ENCODE data around the gene HPSE2. TPM values are rescaled to one million over a fixed set of nuclear protein-coding genes. Genes with fewer than 3 reads are reported as not detected.

Gene HPSE2
- total RNA-seq, 2 experiments from 2014 or later: not detected

GRCh38 chr10:98430427-98430826, 805.2 kb downstream of the HPSE2 start:
- DNase-seq (no peak), ATAC-seq (no peak)
- Mint-ChIP-seq H3K27me3 (no peaks in the 10 kb centered on the region), H3K4me3 (no peak overlapping the region), H3K36me3 (ENCODE audit: low read depth) (peaks cover 44% of the 10 kb centered on the region), H3K27ac (no peak overlapping the region), H3K9me3 (no peaks in the 10 kb centered on the region), H3K4me1 (ENCODE audit: low read depth) (no peaks in the 10 kb centered on the region)
- no peak for TF ChIP-seq CTCF (IDR thresholded peaks at IDR 0.05)
- POLR2A ChIA-PET: no interaction called here
- intact Hi-C loops (cut with micrococcal nuclease): no loop called here
- CTCF ChIA-PET: no interaction called here

GRCh38 chr10:98429320-98430072, 806.2 kb downstream of the HPSE2 start:
- ChIA-PET CTCF (no interaction called here), POLR2A (no interaction called here)
- H3K27ac Mint-ChIP-seq: no peak overlapping the region
- no peak overlapping the region for H3K4me3 Mint-ChIP-seq
- H3K9me3 Mint-ChIP-seq: no peaks in the 10 kb centered on the region
- H3K27me3 Mint-ChIP-seq: no peaks in the 10 kb centered on the region
- H3K36me3 Mint-ChIP-seq (ENCODE audit: low read depth): peaks cover 35% of the 10 kb centered on the region
- no peaks in the 10 kb centered on the region for H3K4me1 Mint-ChIP-seq (ENCODE audit: low read depth)
- no peak for DNase-seq
- intact Hi-C loops (cut with micrococcal nuclease): no loop called here
- ATAC-seq: no peak
- TF ChIP-seq CTCF (IDR thresholded peaks at IDR 0.05): no peak

GRCh38 chr10:98427011-98427515, 808.6 kb downstream of the HPSE2 start:
- CTCF ChIA-PET: interaction anchor here (0.7 to 2.8 kb wide), 4 partner anchors 13 to 40 kb away, joined by 3 to 25 read pairs (median 5); partner anchors contain the start of gene PYROXD2
- H3K4me1 Mint-ChIP-seq (ENCODE audit: low read depth): no peaks in the 10 kb centered on the region
- no peak overlapping the region for H3K4me3 Mint-ChIP-seq
- peaks cover 14% of the 10 kb centered on the region for H3K36me3 Mint-ChIP-seq (ENCODE audit: low read depth)
- TF ChIP-seq CTCF (IDR thresholded peaks at IDR 0.05): no peak
- no peaks in the 10 kb centered on the region for H3K27me3 Mint-ChIP-seq
- no peak for ATAC-seq
- DNase-seq: no peak
- H3K27ac Mint-ChIP-seq: no peak overlapping the region
- intact Hi-C loops (cut with micrococcal nuclease): no loop called here
- no peaks in the 10 kb centered on the region for H3K9me3 Mint-ChIP-seq
- POLR2A ChIA-PET: interaction anchor here (0.7 kb wide), 1 partner anchor 8 kb away, joined by 3 read pairs; no protein-coding TSS in a partner anchor

- no peak overlapping the region for H3K4me3 Mint-ChIP-seq
- H3K36me3 Mint-ChIP-seq (ENCODE audit: low read depth): peaks cover 7% of the 10 kb centered on the region
- POLR2A ChIA-PET: interaction anchor here (1.3 kb wide), 1 partner anchor 20 kb away, joined by 3 read pairs; no protein-coding TSS in a partner anchor
- peak; percentile 70 for DNase-seq
- TF ChIP-seq CTCF (IDR thresholded peaks at IDR 0.05): peak; percentile 80
- no peaks in the 10 kb centered on the region for H3K27me3 Mint-ChIP-seq
- no peaks in the 10 kb centered on the region for H3K4me1 Mint-ChIP-seq (ENCODE audit: low read depth)
- no peaks in the 10 kb centered on the region for H3K9me3 Mint-ChIP-seq
- CTCF ChIA-PET: interaction anchor here (0.7 to 2.8 kb wide), 20 partner anchors 9 to 1233 kb away, joined by 3 to 32 read pairs (median 4); partner anchors contain the start of genes ENTPD7, HPS1 and PYROXD2
- intact Hi-C loops (cut with micrococcal nuclease): no loop called here
- peak; percentile 87 for ATAC-seq
- H3K27ac Mint-ChIP-seq: no peak overlapping the region
These were observed 809.9 kb downstream of the HPSE2 start for GRCh38 chr10:98425511-98426352.
